ENCODE results near the gene FBLIM1.
"Not testable (repeated sequence)": the region's sequence is repeated elsewhere in the genome, so short reads cannot be mapped to it uniquely, and the experiment has no call there.

The FBLIM1 gene

DNA sequence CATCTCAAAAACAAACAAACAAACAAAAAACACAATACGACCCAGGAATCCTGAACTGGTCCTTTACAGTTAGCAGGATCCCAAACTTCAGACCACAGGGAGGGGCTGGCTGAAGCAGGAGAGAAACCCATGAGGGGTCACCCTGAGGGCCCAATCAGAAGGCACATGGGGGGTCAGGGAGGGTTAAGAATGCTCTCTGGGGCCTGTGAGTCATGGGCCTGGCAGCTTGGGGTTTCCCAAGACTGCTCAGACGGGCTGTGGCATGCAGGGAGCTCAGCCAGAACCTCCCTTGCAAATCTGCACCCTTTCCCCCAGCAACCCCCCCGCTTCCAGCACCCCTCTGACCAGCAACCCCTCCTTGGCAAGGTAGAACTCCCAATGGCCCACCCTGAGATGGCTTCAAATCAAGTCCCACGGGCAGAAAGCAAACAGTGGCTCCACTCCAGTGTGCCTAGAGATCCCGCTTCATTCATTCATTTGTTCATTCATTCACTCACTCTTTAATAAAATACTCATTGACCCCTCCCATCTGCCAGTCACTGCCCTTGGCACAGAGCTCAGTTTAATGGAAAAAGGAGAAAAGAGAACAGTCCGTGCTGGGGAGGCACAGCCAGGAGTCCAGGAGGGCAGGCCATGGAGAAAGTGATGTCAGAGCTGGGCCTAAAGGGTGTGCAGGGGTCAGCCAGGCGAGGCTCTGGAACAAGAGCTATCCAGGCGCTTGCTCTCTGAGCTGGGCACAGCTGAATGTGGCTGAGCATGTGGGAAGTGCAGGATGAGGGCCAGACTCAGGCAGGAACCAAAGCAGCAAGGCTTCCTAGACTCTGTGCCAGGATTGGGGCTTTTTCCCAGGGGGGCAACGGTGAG, 40.6 kb downstream of the FBLIM1 start:
- no peak overlapping the region for H3K9ac ChIP-seq (ENCODE audit: low read length in 2 of 2)
- H3K9me3 ChIP-seq (ENCODE audit: control insufficient read depth in 2 of 2, low read length in 2 of 2): no peaks in the 10 kb centered on the region
- no peaks in the 10 kb centered on the region for H3K27me3 ChIP-seq (ENCODE audit: control insufficient read depth in 1 of 2, insufficient read depth in 2 of 2, low read length in 2 of 2)
- no peaks in the 10 kb centered on the region for H3K36me3 ChIP-seq (ENCODE audit: control insufficient read depth in 2 of 2, insufficient read depth in 2 of 2, low read length in 2 of 2)
- H3K27ac ChIP-seq (ENCODE audit: low read length): peak overlapping the region; percentile 2
- peaks cover 23% of the 10 kb centered on the region for H3K4me1 ChIP-seq (ENCODE audit: control insufficient read depth, insufficient read depth, low read length)
- H3K4me3 ChIP-seq (ENCODE audit: low read length in 2 of 2): no peak overlapping the region

DNA sequence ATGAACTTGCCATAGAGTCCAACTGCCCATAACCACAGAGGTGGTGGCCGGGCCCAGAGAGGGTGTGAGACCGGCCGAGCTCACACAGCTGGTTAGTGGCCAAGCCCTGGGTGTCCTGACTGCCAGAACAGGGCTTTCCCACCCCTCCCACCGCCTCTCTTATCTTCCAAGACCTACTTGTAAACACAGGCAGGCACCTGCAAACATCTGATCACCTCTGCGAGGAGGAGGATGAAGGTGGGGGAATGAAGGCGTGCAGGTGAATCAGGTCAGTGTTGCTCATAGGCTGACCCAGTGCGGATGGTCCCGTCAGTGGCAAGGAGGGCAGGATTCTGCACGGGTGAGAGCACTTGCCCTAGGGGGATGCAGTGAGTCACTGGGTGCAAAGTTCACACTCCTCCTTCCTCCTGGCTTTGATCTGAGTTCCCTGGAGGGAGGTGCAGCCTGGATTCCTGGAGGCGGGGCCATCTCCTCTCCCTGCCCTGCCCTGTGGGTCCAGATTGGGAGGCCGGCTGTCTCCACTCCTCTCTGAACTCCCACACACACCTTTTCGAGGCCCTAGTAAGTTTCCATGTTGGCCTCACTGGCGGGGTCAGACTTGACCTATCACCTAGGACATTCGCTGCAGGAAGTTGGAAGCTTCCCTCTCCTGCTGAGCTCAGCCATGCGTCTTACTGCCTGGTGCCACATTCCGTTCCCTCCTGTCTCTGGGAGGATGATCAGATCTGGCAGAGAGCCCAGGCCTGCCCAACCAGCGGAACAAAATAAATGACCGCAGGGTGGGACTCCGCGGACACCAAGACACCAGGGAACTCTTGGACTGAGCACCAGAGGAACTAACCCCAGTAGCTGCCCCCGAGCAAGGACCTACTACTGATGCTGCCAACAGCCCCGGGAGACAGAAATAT, 41.6 kb downstream of the FBLIM1 start:
- Histone ChIP-seq H3K36me3 (ENCODE audit: control insufficient read depth in 2 of 2, insufficient read depth in 2 of 2, low read length in 2 of 2) (no peaks in the 10 kb centered on the region), H3K9me3 (ENCODE audit: control insufficient read depth in 2 of 2, low read length in 2 of 2) (no peaks in the 10 kb centered on the region), H3K27ac (ENCODE audit: low read length) (peak overlapping the region; percentile 2), H3K27me3 (ENCODE audit: control insufficient read depth in 1 of 2, insufficient read depth in 2 of 2, low read length in 2 of 2) (no peaks in the 10 kb centered on the region), H3K4me1 (ENCODE audit: control insufficient read depth, insufficient read depth, low read length) (peaks cover 23% of the 10 kb centered on the region), H3K9ac (ENCODE audit: low read length in 2 of 2) (no peak overlapping the region), H3K4me3 (ENCODE audit: low read length in 2 of 2) (no peak overlapping the region)

DNA sequence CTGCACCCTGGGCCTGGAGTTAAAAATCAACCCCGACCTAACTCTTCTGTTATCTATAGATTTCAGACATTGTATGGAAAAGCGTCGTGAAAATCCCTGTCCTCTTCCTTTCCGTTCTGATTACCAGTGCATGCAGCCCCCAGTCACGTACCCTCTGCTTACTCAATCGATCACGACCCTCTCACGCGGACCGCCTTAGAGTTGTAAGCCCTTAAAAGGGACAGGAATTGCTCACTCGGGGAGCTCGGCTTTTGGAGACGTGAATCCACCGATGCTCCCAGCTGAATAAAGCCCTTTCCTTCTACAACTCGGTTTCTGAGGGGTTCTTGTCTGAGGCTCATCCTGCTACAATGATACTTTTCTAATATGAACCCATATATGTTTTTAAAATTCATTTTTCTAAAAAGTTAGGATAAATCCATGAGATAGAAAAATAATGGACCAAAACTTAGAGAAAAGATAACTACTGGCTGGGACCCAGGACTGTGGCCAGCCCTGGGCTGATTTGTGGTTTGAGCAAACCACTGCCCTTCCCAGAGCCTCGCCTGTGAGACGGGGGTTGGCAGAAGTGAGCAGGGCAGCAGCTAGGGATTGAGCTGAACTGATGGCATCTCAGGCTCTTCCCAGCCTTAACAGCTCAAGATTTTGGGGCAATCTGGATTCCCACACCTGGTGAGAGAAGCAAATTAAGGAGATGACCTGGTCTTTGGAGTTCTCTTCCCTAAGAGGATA, 43.8 kb downstream of the FBLIM1 start:
- Histone ChIP-seq H3K27ac (ENCODE audit: low read length) (no peak overlapping the region), H3K9ac (ENCODE audit: low read length in 2 of 2) (no peak overlapping the region), H3K27me3 (ENCODE audit: control insufficient read depth in 1 of 2, insufficient read depth in 2 of 2, low read length in 2 of 2) (no peaks in the 10 kb centered on the region), H3K36me3 (ENCODE audit: control insufficient read depth in 2 of 2, insufficient read depth in 2 of 2, low read length in 2 of 2) (no peaks in the 10 kb centered on the region), H3K4me3 (ENCODE audit: low read length in 2 of 2) (no peak overlapping the region), H3K4me1 (ENCODE audit: control insufficient read depth, insufficient read depth, low read length) (peaks cover 23% of the 10 kb centered on the region), H3K9me3 (ENCODE audit: control insufficient read depth in 2 of 2, low read length in 2 of 2) (no peaks in the 10 kb centered on the region)

DNA sequence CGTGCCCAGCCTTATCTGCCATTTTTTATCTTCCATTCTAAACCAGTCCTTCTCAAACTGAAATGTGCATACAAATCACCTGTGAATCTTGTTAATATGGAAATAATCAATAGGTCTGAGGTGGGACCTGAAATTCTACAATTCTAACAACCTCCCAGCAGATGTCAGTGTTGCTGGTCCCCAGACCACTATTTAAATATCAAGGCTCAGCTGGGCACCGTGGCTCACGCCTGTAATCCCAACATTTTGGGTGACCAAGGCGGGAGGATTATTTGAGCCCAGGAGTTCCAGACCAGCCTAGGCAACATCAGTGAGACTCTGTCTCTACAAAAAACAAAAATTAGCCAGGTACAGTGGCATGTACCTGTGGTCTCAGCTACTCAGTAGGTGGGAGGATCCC, 44.8 kb downstream of the FBLIM1 start:
- no peak overlapping the region for H3K27ac ChIP-seq (ENCODE audit: low read length)
- H3K9me3 ChIP-seq (ENCODE audit: control insufficient read depth in 2 of 2, low read length in 2 of 2): no peaks in the 10 kb centered on the region
- no peaks in the 10 kb centered on the region for H3K36me3 ChIP-seq (ENCODE audit: control insufficient read depth in 2 of 2, insufficient read depth in 2 of 2, low read length in 2 of 2)
- no peak overlapping the region for H3K4me3 ChIP-seq (ENCODE audit: low read length in 2 of 2)
- H3K4me1 ChIP-seq (ENCODE audit: control insufficient read depth, insufficient read depth, low read length): peaks cover 25% of the 10 kb centered on the region
- no peak overlapping the region for H3K9ac ChIP-seq (ENCODE audit: low read length in 2 of 2)
- H3K27me3 ChIP-seq (ENCODE audit: control insufficient read depth in 1 of 2, insufficient read depth in 2 of 2, low read length in 2 of 2): no peaks in the 10 kb centered on the region

- H3K27ac ChIP-seq (ENCODE audit: low read length): no peak overlapping the region
- H3K36me3 ChIP-seq (ENCODE audit: control insufficient read depth in 2 of 2, insufficient read depth in 2 of 2, low read length in 2 of 2): no peaks in the 10 kb centered on the region
- H3K4me1 ChIP-seq (ENCODE audit: control insufficient read depth, insufficient read depth, low read length): peaks cover 23% of the 10 kb centered on the region
- no peak overlapping the region for H3K9ac ChIP-seq (ENCODE audit: low read length in 2 of 2)
- no peaks in the 10 kb centered on the region for H3K27me3 ChIP-seq (ENCODE audit: control insufficient read depth in 1 of 2, insufficient read depth in 2 of 2, low read length in 2 of 2)
- no peak overlapping the region for H3K4me3 ChIP-seq (ENCODE audit: low read length in 2 of 2)
- no peaks in the 10 kb centered on the region for H3K9me3 ChIP-seq (ENCODE audit: control insufficient read depth in 2 of 2, low read length in 2 of 2)
These were observed 45.5 kb downstream of the FBLIM1 start for GRCh38 chr1:15804060-15804459.

GRCh38 chr1:15807121-15807520, 48.5 kb downstream of the FBLIM1 start:
- no peaks in the 10 kb centered on the region for H3K36me3 ChIP-seq (ENCODE audit: control insufficient read depth in 2 of 2, insufficient read depth in 2 of 2, low read length in 2 of 2)

GRCh38 chr1:15807549-15807948, 49.0 kb downstream of the FBLIM1 start, which contains the start of gene UQCRHL:
Gene UQCRHL, minus strand, starts transcription at chr1:15807649. Its CDS starts 0 bp downstream, at chr1:15807649.
- H3K9ac ChIP-seq (ENCODE audit: low read length in 2 of 2); H3K4me3 ChIP-seq (ENCODE audit: low read length in 2 of 2): not testable (repeated sequence)

More at GRCh38 chr1:15807121-15807520, 48.5 kb downstream of the FBLIM1 start:
- Histone ChIP-seq H3K4me3 (ENCODE audit: low read length in 2 of 2) (no peak overlapping the region), H3K9me3 (ENCODE audit: control insufficient read depth in 2 of 2, low read length in 2 of 2) (no peaks in the 10 kb centered on the region), H3K4me1 (ENCODE audit: control insufficient read depth, insufficient read depth, low read length) (peaks cover 2% of the 10 kb centered on the region), H3K27ac (ENCODE audit: low read length) (no peak overlapping the region), H3K27me3 (ENCODE audit: control insufficient read depth in 1 of 2, insufficient read depth in 2 of 2, low read length in 2 of 2) (no peaks in the 10 kb centered on the region), H3K9ac (ENCODE audit: low read length in 2 of 2) (no peak overlapping the region)

GRCh38 chr1:15808955-15809354, 50.4 kb downstream of the FBLIM1 start:
- H3K27me3 ChIP-seq (ENCODE audit: control insufficient read depth in 1 of 2, insufficient read depth in 2 of 2, low read length in 2 of 2): no peaks in the 10 kb centered on the region
- H3K4me3 ChIP-seq (ENCODE audit: low read length in 2 of 2): no peak overlapping the region
- no peaks in the 10 kb centered on the region for H3K9me3 ChIP-seq (ENCODE audit: control insufficient read depth in 2 of 2, low read length in 2 of 2)
- H3K9ac ChIP-seq (ENCODE audit: low read length in 2 of 2): no peak overlapping the region
- H3K4me1 ChIP-seq (ENCODE audit: control insufficient read depth, insufficient read depth, low read length): peaks cover 2% of the 10 kb centered on the region
- H3K27ac ChIP-seq (ENCODE audit: low read length): no peak overlapping the region
- H3K36me3 ChIP-seq (ENCODE audit: control insufficient read depth in 2 of 2, insufficient read depth in 2 of 2, low read length in 2 of 2): no peaks in the 10 kb centered on the region

More at GRCh38 chr1:15807549-15807948, 49.0 kb downstream of the FBLIM1 start, which contains the start of gene UQCRHL:
- H3K27ac ChIP-seq (ENCODE audit: low read length); H3K9me3 ChIP-seq (ENCODE audit: control insufficient read depth in 2 of 2, low read length in 2 of 2); H3K27me3 ChIP-seq (ENCODE audit: control insufficient read depth in 1 of 2, insufficient read depth in 2 of 2, low read length in 2 of 2); H3K36me3 ChIP-seq (ENCODE audit: control insufficient read depth in 2 of 2, insufficient read depth in 2 of 2, low read length in 2 of 2); H3K4me1 ChIP-seq (ENCODE audit: control insufficient read depth, insufficient read depth, low read length): not testable (repeated sequence)

- Histone ChIP-seq H3K9me3 (ENCODE audit: control insufficient read depth in 2 of 2, low read length in 2 of 2) (no peaks in the 10 kb centered on the region), H3K4me1 (ENCODE audit: control insufficient read depth, insufficient read depth, low read length) (peaks cover 2% of the 10 kb centered on the region), H3K27me3 (ENCODE audit: control insufficient read depth in 1 of 2, insufficient read depth in 2 of 2, low read length in 2 of 2) (no peaks in the 10 kb centered on the region), H3K4me3 (ENCODE audit: low read length in 2 of 2) (no peak overlapping the region), H3K9ac (ENCODE audit: low read length in 2 of 2) (no peak overlapping the region), H3K36me3 (ENCODE audit: control insufficient read depth in 2 of 2, insufficient read depth in 2 of 2, low read length in 2 of 2) (no peaks in the 10 kb centered on the region), H3K27ac (ENCODE audit: low read length) (no peak overlapping the region)
These were observed 51.5 kb downstream of the FBLIM1 start for GRCh38 chr1:15810073-15810472.

DNA sequence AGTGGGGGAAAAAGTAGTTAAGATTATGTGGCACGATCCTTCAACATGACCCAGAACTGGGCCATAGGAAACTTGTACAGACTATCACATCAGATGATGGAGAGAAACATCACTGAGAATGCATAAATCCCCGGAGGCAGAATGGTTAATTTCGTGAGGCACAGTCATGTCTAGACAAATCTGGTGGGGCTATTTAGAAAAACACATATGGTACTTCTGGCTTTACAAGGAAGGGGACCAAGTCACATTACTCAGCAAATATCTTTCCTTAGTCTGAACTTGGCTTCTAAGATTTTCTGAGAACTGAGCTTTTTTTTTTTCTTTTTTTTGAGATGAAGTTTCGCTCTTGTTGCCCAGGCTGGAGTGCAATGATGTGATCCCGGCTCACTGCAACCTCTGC, 58.1 kb downstream of the FBLIM1 start:
- H3K4me1 ChIP-seq (ENCODE audit: control insufficient read depth, insufficient read depth, low read length): no peaks in the 10 kb centered on the region
- no peak overlapping the region for H3K27ac ChIP-seq (ENCODE audit: low read length)
- H3K9me3 ChIP-seq (ENCODE audit: control insufficient read depth in 2 of 2, low read length in 2 of 2): no peaks in the 10 kb centered on the region
- H3K36me3 ChIP-seq (ENCODE audit: control insufficient read depth in 2 of 2, insufficient read depth in 2 of 2, low read length in 2 of 2): no peaks in the 10 kb centered on the region
- no peak overlapping the region for H3K9ac ChIP-seq (ENCODE audit: low read length in 2 of 2)
- no peak overlapping the region for H3K4me3 ChIP-seq (ENCODE audit: low read length in 2 of 2)
- no peaks in the 10 kb centered on the region for H3K27me3 ChIP-seq (ENCODE audit: control insufficient read depth in 1 of 2, insufficient read depth in 2 of 2, low read length in 2 of 2)

All from stomach smooth muscle (tissue), 2 donors.